GM10266 (cell line): ENCODE data around the gene EPB41.

Source experiments
- DNase-seq: peaks from one replicate; pipeline ENCODE4 v3.0.0; 2012; ENCODE audit errors: extremely low spot score
- TF ChIP-seq, protein P1 (sequence below): IDR thresholded peaks from 2 replicates; pipeline ENCODE4 v1.5.1; 2012; ENCODE audit warnings: mild to moderate bottlenecking, low read depth; ENCODE audit not compliant: control insufficient read depth, insufficient read depth; ENCODE audit errors: missing control alignments

The EPB41 gene

DNA sequence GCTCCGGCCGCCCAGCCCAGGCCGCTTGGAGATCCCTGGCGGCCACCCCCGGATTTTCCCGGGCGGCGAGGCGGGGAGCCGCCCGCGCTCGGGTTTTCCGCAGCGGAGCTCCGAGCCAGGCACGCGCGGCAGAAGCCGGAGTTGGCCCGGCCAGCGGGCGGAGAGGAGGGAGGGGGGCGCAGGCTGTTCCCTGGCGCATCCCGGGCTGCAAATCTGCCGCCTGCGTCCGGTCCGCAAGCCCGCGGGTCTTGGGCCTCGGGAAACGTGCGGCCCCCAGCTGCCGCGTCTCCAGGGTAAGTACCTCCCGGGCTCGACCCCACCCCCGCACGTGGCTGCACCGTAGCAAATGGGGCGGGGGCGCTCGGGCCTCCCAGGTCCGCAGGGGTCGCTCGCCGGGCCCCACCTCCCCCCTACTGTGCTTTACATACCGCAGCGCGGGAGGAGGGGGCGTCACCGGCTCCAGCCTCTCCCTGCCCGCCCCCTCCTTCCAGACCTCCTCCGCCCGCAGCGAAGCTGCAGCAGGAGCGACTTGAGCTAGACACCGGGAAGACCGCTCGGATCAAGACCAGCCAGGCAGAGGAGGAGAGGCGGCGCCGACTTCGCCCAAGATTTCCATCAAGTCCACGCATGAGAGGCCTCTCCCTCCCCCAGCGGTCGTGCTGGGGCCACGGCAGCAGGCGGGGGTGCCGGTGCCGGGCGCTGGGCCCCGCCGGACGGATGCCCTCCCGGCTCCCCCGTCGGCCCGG, 207.7 kb downstream of the EPB41 start:
- DNase-seq = peak; percentile 60
- TF ChIP-seq, protein P1, sequence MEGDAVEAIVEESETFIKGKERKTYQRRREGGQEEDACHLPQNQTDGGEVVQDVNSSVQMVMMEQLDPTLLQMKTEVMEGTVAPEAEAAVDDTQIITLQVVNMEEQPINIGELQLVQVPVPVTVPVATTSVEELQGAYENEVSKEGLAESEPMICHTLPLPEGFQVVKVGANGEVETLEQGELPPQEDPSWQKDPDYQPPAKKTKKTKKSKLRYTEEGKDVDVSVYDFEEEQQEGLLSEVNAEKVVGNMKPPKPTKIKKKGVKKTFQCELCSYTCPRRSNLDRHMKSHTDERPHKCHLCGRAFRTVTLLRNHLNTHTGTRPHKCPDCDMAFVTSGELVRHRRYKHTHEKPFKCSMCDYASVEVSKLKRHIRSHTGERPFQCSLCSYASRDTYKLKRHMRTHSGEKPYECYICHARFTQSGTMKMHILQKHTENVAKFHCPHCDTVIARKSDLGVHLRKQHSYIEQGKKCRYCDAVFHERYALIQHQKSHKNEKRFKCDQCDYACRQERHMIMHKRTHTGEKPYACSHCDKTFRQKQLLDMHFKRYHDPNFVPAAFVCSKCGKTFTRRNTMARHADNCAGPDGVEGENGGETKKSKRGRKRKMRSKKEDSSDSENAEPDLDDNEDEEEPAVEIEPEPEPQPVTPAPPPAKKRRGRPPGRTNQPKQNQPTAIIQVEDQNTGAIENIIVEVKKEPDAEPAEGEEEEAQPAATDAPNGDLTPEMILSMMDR = no peak

DNA sequence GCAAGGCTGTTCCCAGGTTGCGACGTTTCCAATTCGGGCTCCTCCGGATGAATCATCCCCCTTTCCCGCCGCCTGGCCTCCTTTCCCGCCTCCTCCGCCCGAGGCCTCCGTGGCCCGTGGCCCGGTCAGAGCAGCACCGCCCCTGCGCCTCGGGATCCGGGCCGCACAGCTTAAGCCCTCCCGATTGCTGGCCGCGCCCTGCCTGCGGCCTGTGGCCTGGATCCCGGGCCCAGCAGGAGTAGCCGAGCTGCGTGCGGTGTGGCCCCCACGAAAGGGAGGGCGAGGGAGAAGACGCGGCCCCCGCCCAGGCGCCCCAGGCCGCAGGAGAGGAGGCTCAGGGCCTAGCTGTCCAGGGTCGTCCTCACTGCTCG, 208.3 kb downstream of the EPB41 start:
- TF ChIP-seq, protein P1 = no peak
- DNase-seq = no peak

DNA sequence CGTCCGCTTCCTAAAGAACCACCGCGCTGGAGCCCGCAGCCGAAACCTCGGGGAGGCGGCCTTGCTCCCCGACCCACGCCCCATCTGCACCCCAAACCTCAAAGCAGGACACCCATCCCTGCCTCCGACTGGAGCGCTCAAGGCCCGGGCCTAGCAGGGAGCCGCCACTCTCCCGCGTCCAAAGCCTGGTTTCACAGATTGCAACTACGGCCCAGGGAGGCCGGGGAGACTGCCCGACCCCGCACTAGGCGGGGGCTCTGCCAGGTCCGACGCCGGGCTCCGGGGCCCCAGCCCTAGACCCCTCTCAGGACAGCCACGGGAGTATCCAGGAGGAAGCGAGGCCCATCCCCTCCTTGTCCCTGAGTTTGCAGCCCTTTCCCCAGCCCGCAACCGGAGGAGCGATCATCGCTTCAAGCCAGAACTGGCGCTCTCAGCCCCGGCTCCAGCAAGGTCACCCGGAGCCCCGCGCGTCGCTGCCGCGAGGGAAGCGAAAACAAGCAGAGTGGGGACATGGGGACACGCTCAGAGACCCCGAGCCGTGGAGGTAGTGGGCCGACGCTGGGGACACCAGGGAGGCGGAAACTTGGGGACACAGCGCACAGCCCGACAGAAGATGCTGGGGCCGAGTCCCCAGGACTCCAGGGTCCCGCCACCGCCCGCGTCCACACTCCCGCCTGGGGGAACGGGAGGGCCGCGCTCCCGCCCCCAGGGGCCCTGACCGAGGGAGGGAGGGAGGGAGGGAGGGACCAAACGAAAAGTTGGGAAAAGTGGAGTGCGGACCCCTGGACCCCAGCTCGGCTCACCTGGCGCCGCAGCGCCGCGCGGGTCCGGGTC, 208.9 kb downstream of the EPB41 start:
- TF ChIP-seq, protein P1 = no peak
- DNase-seq = peak; percentile 67

DNA sequence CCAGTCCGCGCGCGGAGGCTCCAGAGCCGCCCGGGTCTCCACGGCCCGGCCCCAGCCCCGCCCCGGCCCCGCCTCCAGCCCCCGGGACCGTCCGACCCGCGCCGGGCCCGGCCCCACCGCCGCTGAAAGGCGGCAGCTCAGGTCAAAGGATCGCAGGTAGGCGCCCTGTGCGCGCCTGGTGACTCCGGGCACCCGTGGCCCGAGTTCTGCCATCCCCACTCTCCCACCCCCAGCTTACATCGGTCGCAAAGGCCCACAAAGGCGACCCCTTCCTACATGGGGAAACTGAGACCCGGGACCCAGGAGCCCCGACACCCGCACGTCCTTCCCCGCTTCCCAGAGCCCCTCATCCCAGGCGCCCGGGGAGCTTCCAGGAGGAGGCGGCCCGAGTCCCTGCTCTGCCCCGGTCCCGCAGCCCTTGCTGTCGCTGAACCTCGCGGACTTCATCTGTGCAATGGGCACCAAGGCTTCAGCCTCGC, 209.6 kb downstream of the EPB41 start, which contains the start of gene TMEM200B:
Gene TMEM200B, minus strand, starts transcription at position 17 of the 479 bp plus-strand sequence. CDS start 2,075 bp downstream, outside the sequence.
- TF ChIP-seq, protein P1 = no peak

DNA sequence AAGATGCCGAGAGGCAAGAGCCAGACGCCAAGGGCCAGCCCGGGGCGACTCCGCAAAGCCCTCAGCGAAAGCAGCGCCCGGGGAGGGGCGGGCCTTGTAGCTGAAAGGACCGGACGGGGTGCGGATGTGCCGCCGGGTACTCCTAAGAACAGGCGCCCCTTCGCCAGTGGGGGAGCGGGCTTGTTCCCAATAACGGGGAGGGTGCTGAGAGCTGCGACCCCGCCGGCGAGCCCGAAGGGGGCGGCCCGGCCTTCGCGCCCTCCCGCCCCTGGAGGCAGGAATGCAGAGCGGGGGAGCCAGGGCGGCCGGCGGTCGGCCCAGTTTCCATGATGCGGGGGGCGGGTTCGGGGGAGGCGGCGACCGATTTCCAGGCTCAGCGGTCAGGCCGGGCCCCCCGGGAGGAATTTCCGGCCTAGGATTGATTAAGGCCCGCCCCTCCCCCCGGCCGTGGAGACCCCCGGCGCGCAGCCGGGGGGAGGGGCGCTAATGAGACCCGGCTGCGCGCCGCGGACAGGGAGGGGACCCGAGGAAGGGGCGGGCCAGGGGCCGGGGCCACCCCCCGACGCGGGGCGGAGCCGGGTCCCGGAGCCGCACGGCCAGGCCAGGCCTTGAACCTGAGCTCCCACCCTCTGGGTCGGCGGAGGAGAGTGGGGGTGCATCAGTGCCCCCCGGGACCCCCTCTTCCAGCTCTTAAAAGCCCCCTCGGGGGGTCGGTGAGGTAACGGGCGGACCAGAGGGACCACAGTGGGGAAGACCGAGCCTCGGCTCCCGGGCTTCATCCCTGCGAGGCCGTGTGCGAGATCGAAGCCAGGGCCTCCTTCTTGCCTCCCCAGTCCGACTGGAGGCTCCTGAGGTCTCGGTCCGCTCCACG, 210.2 kb downstream of the EPB41 start:
- TF ChIP-seq, protein P1 = no peak
- DNase-seq = peak; percentile 89

More for the DNA sequence above, 209.6 kb downstream of the EPB41 start, which contains the start of gene TMEM200B:
- peak; percentile 65 for DNase-seq

DNA sequence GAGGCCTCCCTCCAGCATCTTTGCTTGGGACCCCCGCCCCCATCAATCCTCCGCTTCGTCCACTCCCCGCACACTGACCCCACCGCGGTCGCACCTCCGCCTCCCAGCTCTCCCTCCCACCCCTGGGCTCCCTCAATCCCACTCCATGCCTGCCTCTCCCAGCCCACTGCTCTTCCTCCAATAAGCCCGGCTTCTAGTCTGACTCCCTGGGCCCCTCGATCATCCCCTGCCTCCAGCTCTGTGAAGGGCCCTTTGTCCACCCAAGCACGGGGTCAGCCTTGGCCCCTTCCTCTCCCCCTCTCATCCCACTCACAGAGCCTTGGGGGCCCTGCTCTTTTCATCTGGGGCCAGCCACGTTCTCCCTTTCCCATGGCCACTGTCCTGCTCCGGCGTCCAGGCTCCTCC, 210.9 kb downstream of the EPB41 start:
- no peak for DNase-seq
- TF ChIP-seq, protein P1 = no peak
